Ureter (tissue), 1 donor: ENCODE data around the gene AOPEP. TPM values are rescaled to one million over a fixed set of nuclear protein-coding genes. Genes with fewer than 3 reads are reported as not detected.

ENCODE experiments used
- DNase-seq: peaks from one replicate; pipeline ENCODE4 v3.0.0-alpha.2; 2020; ENCODE audit warnings: low spot score
- total RNA-seq: library from RNA; stranded (reverse); gene quantifications from one replicate; pipeline ENCODE4 v1.2.4, GENCODE V29; 2023
- donor health status: DM: yes; HTN: yes; CAD: no.

The AOPEP gene
- total RNA-seq, 1 donor from 2014 or later: 115 TPM

- DNase-seq: no peak
Measured at GRCh38 chr9:94896512-94896911, 170.0 kb downstream of the AOPEP start.

GRCh38 chr9:94899464-94900221 lies 173.1 kb downstream of the AOPEP start:
- no peak for DNase-seq

DNA sequence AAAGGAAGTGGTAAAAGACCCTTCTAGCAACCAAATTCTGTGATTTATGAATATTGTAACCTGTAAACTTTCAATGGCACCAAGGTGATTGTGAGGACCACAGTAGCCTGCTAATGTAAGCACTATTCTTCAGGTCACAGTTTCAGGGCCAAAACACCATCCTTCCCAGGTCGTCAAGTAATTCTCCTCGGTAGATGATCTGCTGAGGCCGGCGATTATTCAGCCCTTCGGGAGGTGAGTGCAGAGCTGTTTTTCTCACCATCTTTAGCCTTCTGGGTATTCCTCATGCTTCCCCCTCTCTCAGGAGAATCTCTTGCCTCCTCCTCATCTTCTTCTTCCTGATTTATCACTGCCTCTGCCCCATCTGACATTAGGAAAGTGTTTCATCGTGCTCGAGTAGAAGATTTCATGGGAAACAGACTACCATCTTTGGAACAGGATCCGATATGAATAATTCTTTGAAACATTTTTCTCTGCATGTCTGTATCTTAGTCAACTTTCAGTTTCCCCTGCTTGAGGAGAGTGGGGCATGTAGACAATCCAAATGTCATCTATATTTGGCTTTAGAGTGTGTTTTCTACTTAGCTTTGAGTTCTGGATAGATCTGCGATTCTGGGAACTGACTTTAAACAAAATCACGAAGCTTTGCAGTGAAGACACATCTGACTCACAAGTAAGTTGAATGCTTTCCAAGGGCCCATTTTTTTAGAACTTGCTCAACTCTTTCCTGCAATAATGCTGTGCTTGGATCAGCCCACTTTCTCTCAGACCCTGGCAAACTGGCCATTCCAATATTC lies 173.9 kb downstream of the AOPEP start:
- no peak for DNase-seq

DNA sequence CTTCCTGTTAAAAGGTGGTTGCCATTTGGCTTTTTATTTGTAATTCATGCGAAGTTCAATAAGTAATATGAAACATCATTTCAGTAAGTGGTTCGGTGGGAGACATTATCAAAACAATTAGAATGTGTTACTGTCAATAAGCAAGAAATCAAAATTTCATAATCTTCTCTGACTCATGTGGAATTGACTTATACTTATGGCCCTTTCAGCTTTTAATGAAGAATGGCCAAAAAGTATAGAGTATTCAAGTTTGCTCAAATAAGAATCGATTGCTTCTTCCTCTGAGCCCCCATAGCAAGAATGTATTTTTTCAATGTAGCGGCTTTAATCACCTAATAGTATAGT lies 174.5 kb downstream of the AOPEP start:
- DNase-seq: no peak

- DNase-seq: no peak
Measured at GRCh38 chr9:94903961-94904421, 177.5 kb downstream of the AOPEP start.

DNA sequence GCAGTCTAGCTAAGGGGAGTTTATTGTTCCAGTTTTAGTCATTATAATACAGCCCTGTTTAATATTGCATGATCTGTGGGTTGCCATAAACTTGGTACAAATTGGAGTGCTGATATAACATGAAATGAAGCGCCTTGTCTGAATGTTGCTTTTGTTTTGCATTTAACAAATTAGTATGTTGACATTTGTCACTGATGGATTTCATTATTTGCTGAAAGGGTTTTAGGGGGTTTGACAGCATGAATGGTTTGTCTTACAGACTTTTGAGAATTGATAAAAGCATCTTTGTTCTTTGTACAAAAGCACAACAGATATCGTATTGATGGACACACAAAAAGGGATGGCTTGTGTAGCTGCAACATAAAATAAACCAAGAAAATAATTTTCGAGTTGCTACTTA lies 178.3 kb downstream of the AOPEP start:
- DNase-seq: no peak

GRCh38 chr9:94905606-94906005 lies 179.1 kb downstream of the AOPEP start:
- no peak for DNase-seq

GRCh38 chr9:94906181-94906580 lies 179.7 kb downstream of the AOPEP start:
- no peak for DNase-seq

DNA sequence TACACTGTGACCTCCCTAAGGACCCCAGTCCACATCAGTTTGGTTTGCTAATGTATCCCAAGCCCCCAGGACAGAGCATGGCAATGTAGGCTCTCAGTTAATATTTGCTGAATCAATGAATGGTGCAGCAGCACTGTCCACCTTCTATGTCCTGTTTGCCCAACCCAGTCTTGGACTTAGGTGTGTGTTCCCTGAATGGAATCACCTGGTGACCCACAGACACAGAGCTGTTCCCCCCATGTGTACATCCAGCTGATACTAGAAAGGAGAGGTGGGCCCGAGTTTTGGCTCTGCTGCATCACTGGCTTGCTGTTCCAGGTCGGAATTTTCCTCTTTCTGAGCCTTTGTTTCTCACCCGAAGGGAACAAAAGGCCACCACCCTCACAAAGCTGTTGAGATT lies 180.2 kb downstream of the AOPEP start:
- DNase-seq: no peak

GRCh38 chr9:94907264-94907936 lies 180.9 kb downstream of the AOPEP start:
- no peak for DNase-seq

- no peak for DNase-seq
Measured at GRCh38 chr9:94908011-94908563, 181.6 kb downstream of the AOPEP start.

- no peak for DNase-seq
Measured at GRCh38 chr9:94908583-94909249, 182.2 kb downstream of the AOPEP start.

- no peak for DNase-seq
Measured at GRCh38 chr9:94909250-94909894, 182.9 kb downstream of the AOPEP start.

- DNase-seq: no peak
Measured at GRCh38 chr9:94909965-94910730, 183.6 kb downstream of the AOPEP start.

DNA sequence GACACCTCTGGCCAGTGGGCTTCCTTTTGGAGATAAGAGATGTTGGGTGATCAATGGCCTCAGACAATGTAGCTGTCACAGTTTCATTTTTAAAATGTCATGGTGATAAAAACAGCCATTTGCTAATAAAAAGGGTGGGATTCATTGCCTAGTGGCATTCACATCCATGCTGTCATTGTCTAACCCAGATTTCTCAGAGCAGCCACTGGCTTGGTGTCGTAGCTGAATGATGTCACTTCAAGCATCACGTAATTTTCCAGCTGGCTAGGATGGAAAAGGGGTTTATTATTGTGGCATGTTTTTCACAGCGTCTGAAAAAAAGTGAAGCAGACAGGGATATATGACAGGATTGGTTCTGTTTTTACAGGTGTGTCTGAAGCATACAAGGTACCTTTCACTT lies 184.7 kb downstream of the AOPEP start:
- DNase-seq: no peak

DNA sequence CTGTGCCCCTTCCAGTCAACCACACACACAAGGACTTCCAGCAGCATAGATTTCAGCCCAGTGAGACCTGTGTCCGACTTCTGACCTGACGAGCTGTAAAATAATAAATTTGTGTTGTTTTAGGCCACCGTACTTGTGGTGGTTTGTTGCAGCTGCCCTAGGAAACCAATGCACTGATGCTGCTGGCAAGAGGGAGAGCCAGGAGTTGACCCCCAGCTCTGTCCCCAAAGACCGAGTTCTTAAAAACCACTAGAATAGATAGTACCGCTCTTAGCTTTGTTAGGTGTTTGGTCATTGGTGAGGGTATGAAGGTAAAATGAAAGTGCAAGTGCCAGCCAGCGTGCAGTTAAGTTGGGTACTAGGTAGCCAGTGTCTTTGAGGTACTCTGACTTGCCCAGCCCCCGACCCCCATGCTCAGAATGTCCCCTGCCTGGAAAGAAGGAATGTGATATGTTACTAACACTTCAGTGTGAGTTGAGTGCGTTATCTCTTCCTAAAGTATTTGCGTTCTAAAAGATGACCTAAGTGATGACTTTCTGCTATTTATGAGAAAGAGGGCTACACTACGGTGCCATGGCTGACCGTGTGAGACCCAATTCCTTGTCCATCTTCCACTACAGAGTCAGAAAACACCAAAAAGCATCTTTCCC lies 185.6 kb downstream of the AOPEP start:
- DNase-seq: no peak

GRCh38 chr9:94912700-94913249 lies 186.3 kb downstream of the AOPEP start:
- DNase-seq: no peak

DNA sequence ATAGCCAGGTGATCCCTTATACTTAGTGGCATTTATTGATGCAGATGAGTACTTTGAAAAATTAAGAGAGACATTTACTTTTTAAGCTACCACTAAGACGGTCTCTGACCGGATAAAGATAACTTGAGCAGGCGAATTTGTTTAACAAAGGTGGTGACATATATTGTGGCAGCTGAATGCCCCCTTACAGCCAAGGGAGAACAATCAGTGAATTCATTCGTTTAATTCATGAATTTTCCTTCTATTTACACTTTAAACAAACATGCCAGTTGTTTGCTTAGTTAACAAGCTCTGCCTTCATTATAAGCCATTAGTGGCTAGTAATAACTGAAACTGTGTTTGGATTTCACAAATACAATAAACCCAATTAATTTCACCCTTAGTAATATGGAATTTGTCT lies 187.1 kb downstream of the AOPEP start:
- DNase-seq: no peak
